CD4-positive, alpha-beta T cell treated with Interleukin-6 for 4 hours (primary cell): ENCODE measurements around the gene METTL14.
A peak's percentile ranks its signal among the peaks of the same experiment; 100 is the strongest.
"Not testable (repeated sequence)": the region's sequence is repeated elsewhere in the genome, so short reads cannot be mapped to it uniquely, and the experiment has no call there.

ENCODE experiments used
- DNase-seq: peaks from one replicate; pipeline ENCODE4 v3.0.0-alpha.2; 2020; ENCODE audit warnings: mixed read lengths

The METTL14 gene

GRCh38 chr4:118684873-118685811 is at the start of gene METTL14:
Gene METTL14 (plus strand): TSS chr4:118685392. CDS start chr4:118685535, 143 bp downstream.
- DNase-seq, result peak; percentile 88

GRCh38 chr4:118636126-118636525 is 49.1 kb upstream of the METTL14 start:
- DNase-seq, result not testable (repeated sequence)

- not testable (repeated sequence) for DNase-seq
Observed at GRCh38 chr4:118664665-118665064, 20.5 kb upstream of the METTL14 start.

- DNase-seq, result peak; percentile 49
Observed at GRCh38 chr4:118669220-118669619, 16.0 kb upstream of the METTL14 start.

- not testable (repeated sequence) for DNase-seq
Observed at GRCh38 chr4:118670968-118671367, 14.2 kb upstream of the METTL14 start.

GRCh38 chr4:118676128-118676527 is 9.1 kb upstream of the METTL14 start:
- no peak for DNase-seq

- DNase-seq, result no peak
Observed at GRCh38 chr4:118680808-118681207, 4.4 kb upstream of the METTL14 start.

- DNase-seq, result no peak
Observed at GRCh38 chr4:118682928-118683327, 2.3 kb upstream of the METTL14 start.

- DNase-seq, result no peak
Observed at GRCh38 chr4:118683513-118683912, 1.7 kb upstream of the METTL14 start.

GRCh38 chr4:118703118-118703517 is 17.9 kb downstream of the METTL14 start:
- DNase-seq, result no peak

GRCh38 chr4:118711052-118711451 is 25.9 kb downstream of the METTL14 start:
- DNase-seq, result no peak

GRCh38 chr4:118712872-118713271 is 27.7 kb downstream of the METTL14 start:
- no peak for DNase-seq

GRCh38 chr4:118714682-118715081 is 29.5 kb downstream of the METTL14 start:
- no peak for DNase-seq

- no peak for DNase-seq
Observed at GRCh38 chr4:118716304-118716703, 31.1 kb downstream of the METTL14 start.

- no peak for DNase-seq
Observed at GRCh38 chr4:118718511-118719170, 33.4 kb downstream of the METTL14 start.

- DNase-seq, result no peak
Observed at GRCh38 chr4:118721752-118722151, 36.6 kb downstream of the METTL14 start.

GRCh38 chr4:118723369-118723768 is 38.2 kb downstream of the METTL14 start:
- DNase-seq, result no peak

GRCh38 chr4:118727360-118727759 is 42.2 kb downstream of the METTL14 start:
- DNase-seq, result no peak

- DNase-seq, result no peak
Observed at GRCh38 chr4:118729287-118730286, 44.4 kb downstream of the METTL14 start.

- no peak for DNase-seq
Observed at GRCh38 chr4:118730683-118731082, 45.5 kb downstream of the METTL14 start.

- DNase-seq, result no peak
Observed at GRCh38 chr4:118732591-118733330, 47.6 kb downstream of the METTL14 start.
